Spleen (tissue), 7 donors: ENCODE results near the gene EYS.

Experiments used
- CTCF ChIP-seq, 11 experiments: fragments of 200-600 bp in 7 of 11; fragments of 450-650 bp in 4 of 11; sonication (generic) in 4 of 11; IDR thresholded peaks in 8 of 11; conservative IDR thresholded peaks in 3 of 11; 1 replicate in 7 of 11; 2 replicates in 4 of 11; pipeline versions ENCODE4 v1.4.0 to v1.8.0; 2016 to 2021; ENCODE audit warnings: antibody characterized with exemption in 11 of 11, inconsistent platforms in 4 of 11, mild to moderate bottlenecking in 1 of 11
- POLR2AphosphoS5 ChIP-seq, 3 donors: sonication (generic); formaldehyde crosslinking; IDR thresholded peaks; one replicate each; pipeline ENCODE4 v1.5.1; 2017; ENCODE audit warnings: antibody characterized with exemption in 3 of 3
- donor health status: DM: no; HTN: no; CAD: no; lungs with moderate emphysema.
- donor health status: DM: no; HTN: no; CAD: no.
- donor health status: DM: no; HTN: no; CAD: no.

- TF ChIP-seq CTCF (IDR thresholded peaks at IDR 0.05 in 8 of 11, conservative IDR thresholded peaks at IDR 0.05 in 3 of 11) = no peak
- no peak for TF ChIP-seq POLR2AphosphoS5 (IDR thresholded peaks at IDR 0.05)
Observed at GRCh38 chr6:64255000-64255399, 1452.0 kb downstream of the EYS start.
